NB4 (cell line): ENCODE measurements around the gene RFTN1.

Experiments used
- CTCF ChIP-seq: IDR thresholded peaks from one replicate; pipeline ENCODE4 v1.5.1; 2012; ENCODE audit warnings: low read depth, low read length
- MYC ChIP-seq: IDR thresholded peaks from 2 replicates; pipeline ENCODE4 v1.6.1; 2011; ENCODE audit warnings: low read depth, low read length
- TF ChIP-seq, protein P1 (sequence below): IDR thresholded peaks from 2 replicates; pipeline ENCODE4 v1.6.1; 2011; ENCODE audit warnings: low read depth, low read length

- TF ChIP-seq CTCF (no peak), MYC (no peak)
- TF ChIP-seq, protein P1, sequence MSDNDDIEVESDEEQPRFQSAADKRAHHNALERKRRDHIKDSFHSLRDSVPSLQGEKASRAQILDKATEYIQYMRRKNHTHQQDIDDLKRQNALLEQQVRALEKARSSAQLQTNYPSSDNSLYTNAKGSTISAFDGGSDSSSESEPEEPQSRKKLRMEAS: no peak
Observed at GRCh38 chr3:16412192-16412800, 101.2 kb downstream of the RFTN1 start.
